Measurements from ENCODE around the gene EPPIN.

The EPPIN gene

DNA sequence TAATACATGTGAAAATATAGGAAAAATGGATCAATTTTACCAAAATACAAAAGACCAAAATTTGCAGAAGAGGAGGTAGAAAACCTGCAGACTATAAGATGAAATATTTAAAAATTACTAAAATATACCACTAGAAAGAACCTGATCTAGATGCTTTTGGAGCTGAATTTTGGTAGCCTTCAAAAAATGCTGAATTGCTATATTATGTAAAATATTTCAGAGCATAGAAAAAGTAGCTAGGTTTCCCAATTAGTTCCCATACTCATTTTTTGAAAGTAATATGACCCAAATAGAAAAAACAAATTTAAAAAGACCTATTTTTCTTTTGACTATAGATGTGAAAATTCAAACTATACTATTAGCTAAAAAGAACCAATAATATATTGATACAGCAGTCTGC, 3.6 kb upstream of the EPPIN start:
- no peak overlapping the region for H3K9ac ChIP-seq (ENCODE audit: low read length)
- H2AFZ ChIP-seq (ENCODE audit: low read depth, low read length, severe bottlenecking): no peak overlapping the region
- no peaks in the 10 kb centered on the region for H3F3A ChIP-seq (ENCODE audit: insufficient read depth)
- no peaks in the 10 kb centered on the region for H3K9me2 ChIP-seq (replicated peaks; ENCODE audit: insufficient read depth, low read length)
- H3K36me3 ChIP-seq (ENCODE audit: low read length): no peaks in the 10 kb centered on the region
- no peaks in the 10 kb centered on the region for H3K9me3 ChIP-seq (ENCODE audit: insufficient read depth, low read length)
- H4K20me1 ChIP-seq (ENCODE audit: low read depth, low read length): no peaks in the 10 kb centered on the region
- TF ChIP-seq EZH2phosphoT487 (conservative IDR thresholded peaks at IDR 0.05; ENCODE audit: low read length): no peak
- TF ChIP-seq, protein P1, sequence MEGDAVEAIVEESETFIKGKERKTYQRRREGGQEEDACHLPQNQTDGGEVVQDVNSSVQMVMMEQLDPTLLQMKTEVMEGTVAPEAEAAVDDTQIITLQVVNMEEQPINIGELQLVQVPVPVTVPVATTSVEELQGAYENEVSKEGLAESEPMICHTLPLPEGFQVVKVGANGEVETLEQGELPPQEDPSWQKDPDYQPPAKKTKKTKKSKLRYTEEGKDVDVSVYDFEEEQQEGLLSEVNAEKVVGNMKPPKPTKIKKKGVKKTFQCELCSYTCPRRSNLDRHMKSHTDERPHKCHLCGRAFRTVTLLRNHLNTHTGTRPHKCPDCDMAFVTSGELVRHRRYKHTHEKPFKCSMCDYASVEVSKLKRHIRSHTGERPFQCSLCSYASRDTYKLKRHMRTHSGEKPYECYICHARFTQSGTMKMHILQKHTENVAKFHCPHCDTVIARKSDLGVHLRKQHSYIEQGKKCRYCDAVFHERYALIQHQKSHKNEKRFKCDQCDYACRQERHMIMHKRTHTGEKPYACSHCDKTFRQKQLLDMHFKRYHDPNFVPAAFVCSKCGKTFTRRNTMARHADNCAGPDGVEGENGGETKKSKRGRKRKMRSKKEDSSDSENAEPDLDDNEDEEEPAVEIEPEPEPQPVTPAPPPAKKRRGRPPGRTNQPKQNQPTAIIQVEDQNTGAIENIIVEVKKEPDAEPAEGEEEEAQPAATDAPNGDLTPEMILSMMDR (IDR thresholded peaks at IDR 0.05; ENCODE audit: insufficient read depth, low read length, poor library complexity, severe bottlenecking): no peak
- H3K4me2 ChIP-seq (ENCODE audit: low read depth, low read length, poor library complexity, severe bottlenecking): no peak overlapping the region
- H3K27me3 ChIP-seq (ENCODE audit: low read length): 0 out of 2 replicates have a peak, but pooled peaks cover 3% of the 10 kb centered on the region
- H3K79me2 ChIP-seq (ENCODE audit: insufficient read depth, low read length): no peaks in the 10 kb centered on the region
- H3K4me3 ChIP-seq (ENCODE audit: insufficient read depth, low read length, poor library complexity, severe bottlenecking): no peak overlapping the region
- H3K27ac ChIP-seq (ENCODE audit: low read depth, low read length): no peak overlapping the region

DNA sequence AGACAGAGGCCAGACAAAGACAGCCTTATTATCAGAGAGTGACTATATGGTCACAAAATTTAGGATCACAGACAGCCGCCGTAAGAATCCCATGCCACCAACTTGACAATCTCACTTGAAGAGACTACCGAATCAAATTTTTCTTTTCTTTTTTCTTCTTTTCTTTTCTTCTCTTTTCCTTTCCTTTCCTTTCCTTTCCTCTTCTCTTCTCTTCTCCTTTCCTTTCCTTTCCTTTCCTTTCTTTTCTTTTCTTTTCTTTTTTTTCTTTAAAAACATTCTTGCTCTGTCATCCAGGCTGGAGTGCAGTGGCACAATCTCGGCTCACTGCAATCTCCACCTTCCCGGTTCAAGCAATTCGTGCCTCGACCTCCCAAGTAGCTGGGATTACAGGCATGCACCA, 1.2 kb upstream of the EPPIN start:
- Histone ChIP-seq H3K4me3 (ENCODE audit: insufficient read depth, low read length, poor library complexity, severe bottlenecking) (no peak overlapping the region), H3K9ac (ENCODE audit: low read length) (no peak overlapping the region), H2AFZ (ENCODE audit: low read depth, low read length, severe bottlenecking) (no peak overlapping the region), H3F3A (ENCODE audit: insufficient read depth) (no peaks in the 10 kb centered on the region), H3K27me3 (ENCODE audit: low read length) (0 out of 2 replicates have a peak, but pooled peaks cover 3% of the 10 kb centered on the region), H3K9me2 (replicated peaks; ENCODE audit: insufficient read depth, low read length) (no peaks in the 10 kb centered on the region), H3K4me2 (ENCODE audit: low read depth, low read length, poor library complexity, severe bottlenecking) (no peak overlapping the region), H3K27ac (ENCODE audit: low read depth, low read length) (no peak overlapping the region), H3K36me3 (ENCODE audit: low read length) (no peaks in the 10 kb centered on the region), H4K20me1 (ENCODE audit: low read depth, low read length) (no peaks in the 10 kb centered on the region), H3K79me2 (ENCODE audit: insufficient read depth, low read length) (no peaks in the 10 kb centered on the region), H3K9me3 (ENCODE audit: insufficient read depth, low read length) (no peaks in the 10 kb centered on the region)
- TF ChIP-seq EZH2phosphoT487 (conservative IDR thresholded peaks at IDR 0.05; ENCODE audit: low read length): no peak
- TF ChIP-seq, protein P1 (IDR thresholded peaks at IDR 0.05; ENCODE audit: insufficient read depth, low read length, poor library complexity, severe bottlenecking): no peak

DNA sequence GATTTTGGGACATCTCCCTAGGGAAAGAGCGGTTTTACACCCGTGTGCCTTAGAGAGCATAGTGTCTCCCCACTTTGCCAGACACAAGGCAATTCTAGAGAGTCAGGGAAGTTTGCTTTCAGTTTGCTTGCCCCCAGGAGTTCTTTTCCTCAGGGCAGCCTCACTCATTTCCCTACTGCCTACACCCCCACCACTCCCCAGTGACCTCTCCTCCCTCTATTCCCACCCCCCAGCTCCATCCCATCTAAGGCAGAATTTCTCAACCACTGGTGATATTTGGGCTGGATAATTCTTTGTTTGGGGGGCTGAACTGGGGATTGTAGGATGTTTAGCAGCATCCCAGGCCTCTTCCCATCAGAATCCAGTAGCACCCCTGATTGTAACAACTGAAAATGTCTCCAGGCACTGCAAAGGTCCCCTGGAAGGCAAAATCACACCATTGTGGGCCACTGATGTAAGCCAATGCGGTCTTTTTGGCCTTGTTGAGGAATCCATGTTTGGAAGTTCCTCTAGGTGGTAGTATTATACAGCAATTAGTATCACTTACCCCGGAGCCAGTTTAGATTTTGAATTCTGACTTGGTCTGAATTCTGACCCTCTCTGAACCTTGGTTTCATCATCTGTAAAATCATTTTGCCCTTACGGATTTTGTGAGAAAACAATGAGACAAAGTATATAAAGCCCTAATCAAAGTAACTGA, 1.3 kb downstream of the EPPIN start:
- Histone ChIP-seq H3K9me3 (ENCODE audit: insufficient read depth, low read length) (no peaks in the 10 kb centered on the region), H3K9me2 (replicated peaks; ENCODE audit: insufficient read depth, low read length) (no peaks in the 10 kb centered on the region), H3K27ac (ENCODE audit: low read depth, low read length) (no peak overlapping the region), H2AFZ (ENCODE audit: low read depth, low read length, severe bottlenecking) (no peak overlapping the region), H3K9ac (ENCODE audit: low read length) (no peak overlapping the region), H3K4me2 (ENCODE audit: low read depth, low read length, poor library complexity, severe bottlenecking) (no peak overlapping the region), H3K27me3 (ENCODE audit: low read length) (0 out of 2 replicates have a peak, but pooled peaks cover 3% of the 10 kb centered on the region), H3F3A (ENCODE audit: insufficient read depth) (no peaks in the 10 kb centered on the region), H3K36me3 (ENCODE audit: low read length) (no peaks in the 10 kb centered on the region), H3K79me2 (ENCODE audit: insufficient read depth, low read length) (no peaks in the 10 kb centered on the region), H3K4me3 (ENCODE audit: insufficient read depth, low read length, poor library complexity, severe bottlenecking) (no peak overlapping the region), H4K20me1 (ENCODE audit: low read depth, low read length) (no peaks in the 10 kb centered on the region)
- TF ChIP-seq EZH2phosphoT487 (conservative IDR thresholded peaks at IDR 0.05; ENCODE audit: low read length): no peak

DNA sequence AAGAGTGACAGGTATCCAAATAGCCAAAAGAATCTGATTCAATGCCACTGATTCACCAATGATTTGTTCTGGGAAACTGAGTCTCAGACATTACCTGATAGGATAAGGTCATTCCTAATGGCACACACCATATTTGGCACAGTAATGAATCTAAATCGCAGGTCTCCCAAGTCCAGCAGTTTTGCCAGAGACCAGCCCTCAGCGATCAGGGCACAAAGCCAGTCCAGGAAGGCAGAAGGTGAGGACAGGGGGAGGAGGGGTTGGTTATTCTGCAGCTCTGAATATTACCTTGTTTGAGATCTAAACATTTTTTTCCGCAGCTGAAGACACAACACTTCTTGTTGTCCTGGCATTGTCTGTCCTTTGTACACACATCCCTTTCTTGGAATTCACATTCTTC, 1.9 kb downstream of the EPPIN start:
- TF ChIP-seq, protein P1 (IDR thresholded peaks at IDR 0.05; ENCODE audit: insufficient read depth, low read length, poor library complexity, severe bottlenecking): no peak
- TF ChIP-seq EZH2phosphoT487 (conservative IDR thresholded peaks at IDR 0.05; ENCODE audit: low read length): no peak

More for the DNA sequence above, 1.9 kb downstream of the EPPIN start:
- no peaks in the 10 kb centered on the region for H4K20me1 ChIP-seq (ENCODE audit: low read depth, low read length)
- H3K4me3 ChIP-seq (ENCODE audit: insufficient read depth, low read length, poor library complexity, severe bottlenecking): no peak overlapping the region
- no peak overlapping the region for H3K27ac ChIP-seq (ENCODE audit: low read depth, low read length)
- H3K36me3 ChIP-seq (ENCODE audit: low read length): no peaks in the 10 kb centered on the region
- no peaks in the 10 kb centered on the region for H3F3A ChIP-seq (ENCODE audit: insufficient read depth)
- H3K9me2 ChIP-seq (replicated peaks; ENCODE audit: insufficient read depth, low read length): no peaks in the 10 kb centered on the region
- H3K9me3 ChIP-seq (ENCODE audit: insufficient read depth, low read length): no peaks in the 10 kb centered on the region
- 0 out of 2 replicates have a peak, but pooled peaks cover 3% of the 10 kb centered on the region for H3K27me3 ChIP-seq (ENCODE audit: low read length)
- no peak overlapping the region for H2AFZ ChIP-seq (ENCODE audit: low read depth, low read length, severe bottlenecking)
- no peak overlapping the region for H3K4me2 ChIP-seq (ENCODE audit: low read depth, low read length, poor library complexity, severe bottlenecking)
- no peak overlapping the region for H3K9ac ChIP-seq (ENCODE audit: low read length)
- H3K79me2 ChIP-seq (ENCODE audit: insufficient read depth, low read length): no peaks in the 10 kb centered on the region

Measured in SU-DHL-6 (cell line).